Endodermal cell (in vitro differentiated cells): ENCODE data around the gene UBE2QL1. TPM values are rescaled to one million over a fixed set of nuclear protein-coding genes. Genes with fewer than 3 reads are reported as not detected.

Experiments used
- DNase-seq: peaks from one replicate; pipeline ENCODE4 v3.0.0-alpha.2; 2017
- H3K27ac ChIP-seq: 2 replicates; pipeline ENCODE4 v1.5.1; 2013; ENCODE audit warnings: mild to moderate bottlenecking, low read depth, low read length, moderate library complexity
- H3K27me3 ChIP-seq: 2 replicates; pipeline ENCODE4 v1.6.1; 2013; ENCODE audit warnings: mild to moderate bottlenecking, low read length, moderate library complexity; ENCODE audit not compliant: insufficient read depth, control insufficient read depth, poor library complexity, severe bottlenecking
- H3K36me3 ChIP-seq: 2 replicates; pipeline ENCODE4 v1.7.0; 2013; ENCODE audit warnings: mild to moderate bottlenecking, low read length, moderate library complexity; ENCODE audit not compliant: control insufficient read depth, insufficient read depth
- H3K4me1 ChIP-seq: one replicate; pipeline ENCODE4 v1.7.0; 2013; ENCODE audit warnings: low read length; ENCODE audit not compliant: control insufficient read depth, insufficient read depth
- H3K4me3 ChIP-seq: 2 replicates; pipeline ENCODE4 v1.5.1; 2013; ENCODE audit warnings: mild to moderate bottlenecking, low read length, moderate library complexity
- H3K9ac ChIP-seq: 2 replicates; pipeline ENCODE4 v1.6.1; 2013; ENCODE audit warnings: mild to moderate bottlenecking, low read length, moderate library complexity; ENCODE audit not compliant: poor library complexity, severe bottlenecking; ENCODE audit errors: extremely low read depth
- H3K9me3 ChIP-seq: 2 replicates; pipeline ENCODE4 v1.6.1; 2013; ENCODE audit warnings: mild to moderate bottlenecking, low read length, moderate library complexity; ENCODE audit not compliant: control insufficient read depth
- H3K27ac Mint-ChIP-seq: 2 replicates; pipeline ENCODE4 v1.8.0; 2020; ENCODE audit warnings: mixed read lengths
- H3K27me3 Mint-ChIP-seq: 2 replicates; pipeline ENCODE4 v1.8.0; 2021; ENCODE audit warnings: mild to moderate bottlenecking, mixed read lengths; ENCODE audit not compliant: insufficient read depth
- H3K36me3 Mint-ChIP-seq: 2 replicates; pipeline ENCODE4 v1.8.0; 2020; ENCODE audit warnings: low read depth, mixed read lengths
- H3K4me1 Mint-ChIP-seq: 2 replicates; pipeline ENCODE4 v1.8.0; 2020; ENCODE audit warnings: mixed read lengths
- H3K4me3 Mint-ChIP-seq: 2 replicates; pipeline ENCODE4 v1.8.0; 2020; ENCODE audit warnings: mild to moderate bottlenecking, moderate library complexity, mixed read lengths
- H3K9me3 Mint-ChIP-seq: 2 replicates; pipeline ENCODE4 v1.8.0; 2020; ENCODE audit warnings: mild to moderate bottlenecking, mixed read lengths
- WGBS, 2 experiments: methylation state at CpG; one replicate each; pipeline versions ENCODE4 v1.1.5 to v1.1.7; 2013; ENCODE audit warnings: missing lambda C conversion rate in 2 of 2, mixed read lengths in 1 of 2; ENCODE audit not compliant: insufficient coverage in 1 of 2, insufficient read length in 1 of 2; 5-methylcytosine and 5-hydroxymethylcytosine counted together
- total RNA-seq, 2 donors: library from RNA; stranded (reverse); fragmentation: NEBNext Ultra II Directional in 1 of 2; extraction: Animal tissue kit (Norgen Biotek cat#: 25700) in 1 of 2; gene quantifications; 2 replicates in 1 of 2; 3 replicates in 1 of 2; pipeline ENCODE4 v1.2.1, GENCODE V29; 2021
- TF ChIP-seq, protein P1 (sequence below): fragments of 200-600 bp; sonication (generic); conservative IDR thresholded peaks from 2 replicates; pipeline ENCODE4 v1.5.0; 2021; ENCODE audit warnings: antibody characterized with exemption, mild to moderate bottlenecking

The UBE2QL1 gene
- total RNA-seq, 2 donors from 2014 or later, result 0.11 TPM; not detected in 1

DNA sequence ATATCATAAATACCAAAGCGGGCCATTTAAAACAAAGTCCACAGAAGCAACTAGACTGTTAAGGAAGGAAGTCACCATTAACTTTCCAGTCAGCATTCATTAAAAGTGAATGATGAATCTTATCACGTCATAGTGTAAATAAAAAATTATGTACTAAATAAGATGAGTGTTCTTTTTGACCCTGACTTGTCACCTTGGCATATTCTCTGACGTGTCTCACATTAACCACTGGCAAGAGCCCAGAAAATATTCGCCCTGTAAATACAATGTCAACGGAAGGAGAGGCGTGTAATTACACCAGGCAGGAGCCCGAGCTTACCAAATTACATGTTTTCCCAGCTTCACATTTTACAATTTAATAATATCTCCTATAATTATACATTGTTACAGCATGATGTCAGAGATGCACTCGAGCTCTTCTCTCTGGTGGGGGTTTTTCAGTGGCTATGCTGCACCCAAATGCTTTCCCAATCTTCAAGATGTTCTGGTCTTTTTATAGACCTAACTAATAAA lies 29.3 kb upstream of the UBE2QL1 start:
- H3K4me3 Mint-ChIP-seq, result no peak overlapping the region
- peaks cover 9% of the 10 kb centered on the region for H3K9me3 Mint-ChIP-seq
- H3K4me1 Mint-ChIP-seq, result no peaks in the 10 kb centered on the region
- Histone ChIP-seq H3K27me3 (peaks cover 1% of the 10 kb centered on the region), H3K9ac (no peak overlapping the region), H3K9me3 (no peaks in the 10 kb centered on the region), H3K36me3 (no peaks in the 10 kb centered on the region), H3K4me1 (no peaks in the 10 kb centered on the region), H3K27ac (no peak overlapping the region), H3K4me3 (no peak overlapping the region)
- TF ChIP-seq, protein P1, sequence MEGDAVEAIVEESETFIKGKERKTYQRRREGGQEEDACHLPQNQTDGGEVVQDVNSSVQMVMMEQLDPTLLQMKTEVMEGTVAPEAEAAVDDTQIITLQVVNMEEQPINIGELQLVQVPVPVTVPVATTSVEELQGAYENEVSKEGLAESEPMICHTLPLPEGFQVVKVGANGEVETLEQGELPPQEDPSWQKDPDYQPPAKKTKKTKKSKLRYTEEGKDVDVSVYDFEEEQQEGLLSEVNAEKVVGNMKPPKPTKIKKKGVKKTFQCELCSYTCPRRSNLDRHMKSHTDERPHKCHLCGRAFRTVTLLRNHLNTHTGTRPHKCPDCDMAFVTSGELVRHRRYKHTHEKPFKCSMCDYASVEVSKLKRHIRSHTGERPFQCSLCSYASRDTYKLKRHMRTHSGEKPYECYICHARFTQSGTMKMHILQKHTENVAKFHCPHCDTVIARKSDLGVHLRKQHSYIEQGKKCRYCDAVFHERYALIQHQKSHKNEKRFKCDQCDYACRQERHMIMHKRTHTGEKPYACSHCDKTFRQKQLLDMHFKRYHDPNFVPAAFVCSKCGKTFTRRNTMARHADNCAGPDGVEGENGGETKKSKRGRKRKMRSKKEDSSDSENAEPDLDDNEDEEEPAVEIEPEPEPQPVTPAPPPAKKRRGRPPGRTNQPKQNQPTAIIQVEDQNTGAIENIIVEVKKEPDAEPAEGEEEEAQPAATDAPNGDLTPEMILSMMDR, result no peak
- H3K27ac Mint-ChIP-seq, result no peak overlapping the region
- H3K36me3 Mint-ChIP-seq, result no peaks in the 10 kb centered on the region
- WGBS, 2 experiments, result 81 to 85% methylated on average over 6 to 8 of the region's 8 CpGs
- no peak for DNase-seq
- H3K27me3 Mint-ChIP-seq, result peaks cover 24% of the 10 kb centered on the region

DNA sequence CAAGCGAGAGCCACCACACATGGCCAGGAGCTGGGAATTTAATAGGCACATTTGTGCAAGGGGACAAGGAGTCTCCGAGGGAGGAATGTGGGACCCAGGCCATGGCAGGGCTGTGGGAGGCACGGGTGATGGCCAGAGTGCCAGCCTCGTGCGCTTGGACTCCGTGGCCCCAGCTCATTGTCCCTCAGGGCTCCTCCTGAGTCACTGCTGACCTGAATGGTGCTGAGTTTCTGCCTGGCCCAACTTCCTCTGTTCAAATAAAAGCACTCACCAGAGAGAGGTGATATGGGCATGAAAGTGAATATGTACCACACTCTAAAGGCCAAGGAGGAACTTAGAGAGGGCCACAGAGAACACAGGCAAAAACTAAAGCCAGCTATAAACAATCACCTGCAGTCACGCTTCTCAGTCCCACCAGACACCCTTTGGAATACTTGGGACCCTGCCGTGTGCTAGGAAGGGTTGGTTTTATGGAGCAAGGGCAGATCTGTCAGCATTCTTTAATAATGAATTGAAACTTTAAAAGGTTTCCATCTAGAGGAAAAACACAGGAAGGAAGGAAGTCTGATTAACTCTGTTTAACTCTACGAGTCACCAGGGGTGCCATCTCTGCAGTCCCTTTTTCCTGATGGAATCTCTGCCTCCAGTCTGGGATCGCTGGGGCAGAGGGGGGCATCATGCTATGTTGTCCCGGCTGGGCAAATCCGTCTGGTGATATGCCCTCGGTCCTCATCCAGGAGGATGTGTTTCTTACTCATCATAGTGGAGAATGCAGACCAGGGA lies 25.1 kb upstream of the UBE2QL1 start:
- Mint-ChIP-seq H3K27me3 (peaks cover 20% of the 10 kb centered on the region), H3K27ac (no peak overlapping the region), H3K4me3 (no peak overlapping the region), H3K9me3 (peaks cover 3% of the 10 kb centered on the region), H3K4me1 (no peaks in the 10 kb centered on the region), H3K36me3 (no peaks in the 10 kb centered on the region)
- TF ChIP-seq, protein P1, result no peak
- DNase-seq, result no peak
- Histone ChIP-seq H3K4me3 (no peak overlapping the region), H3K4me1 (no peaks in the 10 kb centered on the region), H3K36me3 (no peaks in the 10 kb centered on the region), H3K9ac (no peak overlapping the region), H3K27ac (no peak overlapping the region), H3K9me3 (no peaks in the 10 kb centered on the region), H3K27me3 (peaks cover 13% of the 10 kb centered on the region)
- 87 to 98% methylated on average over 6 to 13 of the region's 13 CpGs for WGBS, 2 experiments

DNA sequence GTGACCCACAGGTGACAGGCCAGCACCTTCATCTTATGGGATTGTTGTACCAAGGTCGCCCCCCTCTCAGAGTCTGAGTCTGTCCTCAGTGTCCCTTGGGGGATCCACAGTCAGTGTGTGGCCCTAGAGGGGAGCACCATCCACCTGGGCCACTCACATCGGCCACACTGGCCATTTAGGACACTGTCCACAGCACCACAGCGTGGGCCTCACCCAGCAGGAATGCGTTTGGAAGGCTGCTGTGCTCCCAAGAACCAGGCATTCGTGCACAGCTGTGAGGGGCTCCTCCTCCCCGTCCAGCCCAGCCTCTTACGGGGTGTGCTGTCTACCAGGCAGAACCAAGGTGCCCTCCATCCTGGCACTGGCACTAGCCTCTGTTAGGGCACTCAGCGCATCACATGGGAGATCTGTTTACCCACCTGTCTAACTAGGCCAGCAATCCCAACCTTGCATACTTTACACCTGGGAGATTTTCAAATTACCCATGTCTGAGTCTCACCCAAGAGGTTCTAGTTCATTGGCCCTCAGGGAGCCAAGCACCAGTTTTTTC lies 24.5 kb upstream of the UBE2QL1 start:
- peaks cover 13% of the 10 kb centered on the region for H3K27me3 ChIP-seq
- peaks cover 7% of the 10 kb centered on the region for H3K9me3 Mint-ChIP-seq
- DNase-seq, result no peak
- H3K27ac Mint-ChIP-seq, result no peak overlapping the region
- H3K9me3 ChIP-seq, result no peaks in the 10 kb centered on the region
- H3K4me3 ChIP-seq, result no peak overlapping the region
- H3K9ac ChIP-seq, result no peak overlapping the region
- H3K36me3 Mint-ChIP-seq, result no peaks in the 10 kb centered on the region
- WGBS, 2 experiments, result 89 to 96% methylated on average over 7 to 8 of the region's 8 CpGs
- TF ChIP-seq, protein P1, result no peak
- no peak overlapping the region for H3K4me3 Mint-ChIP-seq
- H3K4me1 ChIP-seq, result no peaks in the 10 kb centered on the region
- H3K27ac ChIP-seq, result no peak overlapping the region
- no peaks in the 10 kb centered on the region for H3K4me1 Mint-ChIP-seq
- H3K27me3 Mint-ChIP-seq, result peaks cover 21% of the 10 kb centered on the region
- H3K36me3 ChIP-seq, result no peaks in the 10 kb centered on the region
